BE2C (cell line): Measurements from ENCODE around the gene S100A5.

ENCODE experiments used
- DNase-seq: peaks from one replicate; pipeline ENCODE4 v3.0.0-alpha.2; 2020
- H3K27me3 ChIP-seq: fragments of 250-450 bp; sonication (Bioruptor Pico); 2 replicates; pipeline ENCODE4 v1.5.1; 2020; ENCODE audit warnings: mild to moderate bottlenecking
- H3K36me3 ChIP-seq: fragments of 250-450 bp; sonication (Bioruptor Pico); 2 replicates; pipeline ENCODE4 v1.5.1; 2020; ENCODE audit warnings: mild to moderate bottlenecking
- H3K4me1 ChIP-seq: fragments of 250-450 bp; sonication (Bioruptor Pico); 2 replicates; pipeline ENCODE4 v1.5.1; 2020
- H3K4me3 ChIP-seq: 2 replicates; pipeline ENCODE4 v1.5.1; 2011; ENCODE audit warnings: low read depth, low read length
- H3K9me3 ChIP-seq: fragments of 250-450 bp; sonication (Bioruptor Pico); 2 replicates; pipeline ENCODE4 v1.5.1; 2020
- CTCF ChIP-seq: IDR thresholded peaks from 2 replicates; pipeline ENCODE4 v1.5.1; 2012; ENCODE audit warnings: mild to moderate bottlenecking, low read depth, low read length

S100A5 gene

GRCh38 chr1:153553830-153554541 lies 13.3 kb upstream of the S100A5 start:
- TF ChIP-seq CTCF = no peak
- no peak for DNase-seq
- Histone ChIP-seq H3K27me3 (no peaks in the 10 kb centered on the region), H3K4me3 (no peak overlapping the region), H3K36me3 (no peaks in the 10 kb centered on the region), H3K9me3 (no peaks in the 10 kb centered on the region), H3K4me1 (peaks cover 19% of the 10 kb centered on the region)

GRCh38 chr1:153553096-153553495 lies 12.4 kb upstream of the S100A5 start:
- no peak for TF ChIP-seq CTCF
- H3K36me3 ChIP-seq = no peaks in the 10 kb centered on the region
- H3K4me3 ChIP-seq = no peak overlapping the region
- no peaks in the 10 kb centered on the region for H3K27me3 ChIP-seq
- H3K4me1 ChIP-seq = peaks cover 28% of the 10 kb centered on the region
- no peaks in the 10 kb centered on the region for H3K9me3 ChIP-seq
- DNase-seq = no peak

GRCh38 chr1:153552335-153552734 lies 11.6 kb upstream of the S100A5 start:
- TF ChIP-seq CTCF = no peak
- Histone ChIP-seq H3K4me1 (peaks cover 30% of the 10 kb centered on the region), H3K36me3 (no peaks in the 10 kb centered on the region), H3K4me3 (no peak overlapping the region), H3K9me3 (no peaks in the 10 kb centered on the region), H3K27me3 (no peaks in the 10 kb centered on the region)
- DNase-seq = no peak

GRCh38 chr1:153550827-153551500 lies 10.2 kb upstream of the S100A5 start:
- Histone ChIP-seq H3K36me3 (no peaks in the 10 kb centered on the region), H3K4me3 (no peak overlapping the region), H3K4me1 (peaks cover 30% of the 10 kb centered on the region), H3K27me3 (no peaks in the 10 kb centered on the region), H3K9me3 (no peaks in the 10 kb centered on the region)
- no peak for TF ChIP-seq CTCF
- DNase-seq = no peak

- no peaks in the 10 kb centered on the region for H3K27me3 ChIP-seq
- H3K36me3 ChIP-seq = no peaks in the 10 kb centered on the region
- TF ChIP-seq CTCF = no peak
- peaks cover 35% of the 10 kb centered on the region for H3K4me1 ChIP-seq
- H3K9me3 ChIP-seq = no peaks in the 10 kb centered on the region
- no peak for DNase-seq
- H3K4me3 ChIP-seq = no peak overlapping the region
These were observed 9.6 kb upstream of the S100A5 start for GRCh38 chr1:153550398-153550758.

- Histone ChIP-seq H3K4me3 (no peak overlapping the region), H3K27me3 (no peaks in the 10 kb centered on the region), H3K4me1 (peaks cover 38% of the 10 kb centered on the region), H3K36me3 (no peaks in the 10 kb centered on the region), H3K9me3 (no peaks in the 10 kb centered on the region)
- no peak for DNase-seq
- TF ChIP-seq CTCF = no peak
These were observed 9.1 kb upstream of the S100A5 start for GRCh38 chr1:153549741-153550397.
